Fibroblast of lung (primary cell): ENCODE results near the gene RGS8.

ENCODE experiments used
- CTCF ChIP-seq, 2 donors: IDR thresholded peaks in 1 of 2; conservative IDR thresholded peaks in 1 of 2; 1 replicate in 1 of 2; 2 replicates in 1 of 2; pipeline ENCODE4 v1.5.1; 2011 to 2012; ENCODE audit warnings: low read length in 2 of 2, control low read depth in 1 of 2, inconsistent platforms in 1 of 2, low read depth in 1 of 2, mild to moderate bottlenecking in 1 of 2
- EZH2 ChIP-seq: IDR thresholded peaks from 2 replicates; pipeline ENCODE4 v1.5.1; 2012; ENCODE audit warnings: low read length, control low read depth, mild to moderate bottlenecking; ENCODE audit errors: missing control alignments

- no peak for TF ChIP-seq CTCF (conservative IDR thresholded peaks at IDR 0.05 in 1 of 2, IDR thresholded peaks at IDR 0.05 in 1 of 2; ENCODE audit: low read depth in 1 of 2, low read length in 2 of 2)
- no peak for TF ChIP-seq EZH2
Observed at GRCh38 chr1:182688436-182689205, 4.2 kb upstream of the RGS8 start.
